ENCODE results near the gene TMEM87B.

Gene TMEM87B

DNA sequence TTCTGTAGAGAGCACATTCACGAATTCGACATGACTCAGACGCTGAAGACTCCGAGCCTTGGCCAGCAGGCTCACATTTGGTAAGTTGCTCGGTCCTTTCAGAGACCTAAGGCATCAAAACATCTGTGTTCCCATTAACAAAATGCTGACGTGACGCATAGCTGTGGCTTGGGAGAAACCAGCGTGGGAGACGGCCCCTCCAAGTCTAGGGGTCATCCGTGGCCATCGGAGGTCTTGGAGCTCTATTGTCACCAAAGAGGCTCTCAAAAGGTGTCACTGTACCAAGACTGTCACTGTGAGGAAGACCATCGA, 98.1 kb downstream of the TMEM87B start:
- no peak for DNase-seq

DNA sequence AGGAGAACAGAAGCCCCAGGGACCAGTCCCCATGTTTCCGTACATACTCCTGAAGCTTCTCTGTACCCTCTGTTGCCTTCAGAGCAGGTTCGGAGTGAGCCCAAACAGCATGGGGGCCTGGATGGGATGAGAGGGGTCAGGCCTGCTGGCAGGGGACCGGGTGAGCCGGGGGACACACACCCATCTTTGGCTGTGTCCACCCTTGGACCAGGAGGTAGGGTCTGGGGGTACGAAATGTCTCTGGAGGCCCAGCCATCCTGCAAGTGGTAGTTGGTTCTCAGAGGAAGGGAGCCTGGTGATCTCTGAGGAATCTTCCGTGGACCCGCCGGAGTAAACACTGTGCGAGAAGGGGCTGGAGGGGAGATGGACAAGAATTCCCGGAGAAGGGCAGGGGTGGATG, 98.4 kb downstream of the TMEM87B start:
- DNase-seq, result no peak

DNA sequence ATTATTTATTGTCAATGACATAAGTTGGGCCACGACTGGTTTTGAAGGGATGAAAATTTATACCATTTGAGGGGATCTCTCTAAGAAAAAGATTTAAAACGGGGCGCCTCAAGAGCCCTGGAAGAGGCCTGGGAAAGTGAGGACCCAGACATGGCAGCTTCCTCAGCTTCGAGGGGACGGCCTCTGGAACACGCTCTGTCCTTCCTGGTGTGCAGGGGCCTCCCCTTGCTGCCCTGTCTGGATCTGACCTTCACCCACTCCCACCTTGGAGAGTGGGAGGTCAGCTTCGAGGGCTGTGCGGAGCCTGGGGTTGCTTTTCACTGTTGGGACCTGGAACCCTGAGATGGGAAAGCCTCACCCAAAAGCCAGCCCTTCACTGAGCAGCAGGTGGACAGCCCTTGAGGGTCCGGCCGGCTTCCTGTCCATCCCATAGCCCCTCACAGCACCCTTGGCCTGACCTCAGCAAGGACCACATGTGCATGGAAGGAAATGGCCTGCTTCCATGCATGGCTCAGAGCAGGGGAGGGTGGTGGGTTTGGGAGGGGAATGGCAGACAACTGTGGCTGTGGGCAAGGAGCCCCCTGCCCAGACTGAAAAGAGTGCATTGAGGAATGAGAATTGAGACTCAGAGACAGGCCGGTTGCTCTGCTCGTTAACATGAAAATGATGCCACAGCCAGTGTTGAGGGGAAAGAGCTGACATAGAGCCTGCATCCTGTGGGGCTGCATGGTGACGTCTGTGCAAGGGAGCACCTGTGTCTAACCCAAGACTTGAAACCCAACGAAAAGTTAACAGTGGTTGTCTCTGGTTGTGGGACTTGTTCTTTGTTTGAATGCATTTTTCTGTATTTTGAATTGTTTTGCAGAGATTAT, 99.4 kb downstream of the TMEM87B start:
- DNase-seq, result no peak

DNA sequence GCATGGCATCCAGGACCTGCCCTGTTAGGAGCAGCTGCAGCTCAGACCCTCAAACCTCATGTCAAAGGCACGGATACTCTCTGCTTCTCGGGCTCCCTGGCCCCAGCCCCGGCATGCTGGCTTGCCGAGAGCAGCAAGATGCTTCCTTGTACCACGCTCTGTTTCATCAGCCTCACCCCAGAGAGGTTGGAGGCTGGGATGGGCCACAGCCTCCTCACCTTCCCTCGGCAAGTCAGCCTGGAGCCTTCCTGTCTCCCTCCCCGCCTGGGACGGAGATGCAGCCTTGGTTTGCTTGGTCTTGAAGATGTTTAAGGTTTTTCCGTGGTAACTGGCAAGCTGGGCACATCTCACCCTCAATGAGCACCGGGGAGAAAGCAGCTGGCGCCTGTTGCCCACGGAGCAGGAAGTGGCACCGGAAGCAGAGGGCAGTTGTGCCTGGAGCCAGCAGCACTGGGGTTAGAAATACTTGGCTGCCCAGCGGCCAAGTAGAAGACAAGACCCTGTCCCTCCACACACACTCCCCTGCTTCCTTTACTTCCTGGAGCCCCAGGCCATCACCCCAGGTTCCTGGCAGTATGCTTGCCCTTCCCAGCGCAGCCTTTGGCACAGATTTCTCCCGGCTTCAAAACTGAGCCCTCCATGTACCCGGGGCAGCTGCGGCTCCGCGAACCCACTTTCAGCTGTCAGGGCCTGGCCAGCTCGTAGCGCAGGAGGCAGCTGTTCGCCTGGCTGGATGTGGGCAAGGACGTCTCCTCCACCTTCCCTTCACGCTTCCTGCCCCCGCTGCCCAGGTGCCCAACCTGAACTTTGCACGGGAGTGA, 100.5 kb downstream of the TMEM87B start:
- no peak for DNase-seq

DNA sequence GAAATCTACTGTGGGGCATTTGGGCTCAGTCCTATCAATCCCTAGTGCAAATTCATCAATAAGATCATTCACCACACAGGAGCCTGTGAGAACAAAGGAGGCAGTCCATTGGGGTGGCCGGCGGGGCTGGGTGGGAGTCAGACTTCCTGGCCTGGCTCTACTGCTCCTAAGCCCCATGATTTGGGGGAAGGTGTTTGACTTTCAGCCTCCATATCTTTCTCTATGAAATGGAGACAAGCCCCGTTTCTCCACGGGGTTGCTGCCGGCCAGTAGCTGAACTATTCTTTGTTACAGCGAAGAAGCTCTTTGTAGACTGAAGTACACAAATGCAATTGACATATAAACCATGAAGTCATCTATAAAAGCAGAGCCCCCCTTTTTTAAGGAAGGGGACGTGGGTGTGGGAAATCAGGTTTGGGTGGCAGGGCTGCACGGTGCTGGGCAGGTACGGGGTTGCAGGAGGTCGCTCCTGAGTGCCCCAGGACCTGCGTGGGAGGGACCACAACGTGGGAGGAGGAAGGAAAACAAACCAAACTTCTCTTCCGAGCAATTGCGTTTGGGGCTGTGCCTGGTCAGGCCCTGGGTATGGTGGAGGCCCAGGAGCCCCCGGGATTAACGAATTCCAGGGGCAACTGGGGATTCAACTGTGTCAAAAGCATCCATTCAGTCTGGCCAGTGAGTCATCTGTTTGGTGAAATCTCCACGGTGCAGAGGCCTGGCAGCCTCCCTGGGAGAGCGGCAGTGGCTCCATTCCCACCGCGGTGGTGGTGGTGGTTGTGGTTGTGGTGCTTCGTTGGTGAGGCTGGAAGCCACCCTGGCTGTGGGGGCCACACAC, 101.3 kb downstream of the TMEM87B start:
- no peak for DNase-seq

DNA sequence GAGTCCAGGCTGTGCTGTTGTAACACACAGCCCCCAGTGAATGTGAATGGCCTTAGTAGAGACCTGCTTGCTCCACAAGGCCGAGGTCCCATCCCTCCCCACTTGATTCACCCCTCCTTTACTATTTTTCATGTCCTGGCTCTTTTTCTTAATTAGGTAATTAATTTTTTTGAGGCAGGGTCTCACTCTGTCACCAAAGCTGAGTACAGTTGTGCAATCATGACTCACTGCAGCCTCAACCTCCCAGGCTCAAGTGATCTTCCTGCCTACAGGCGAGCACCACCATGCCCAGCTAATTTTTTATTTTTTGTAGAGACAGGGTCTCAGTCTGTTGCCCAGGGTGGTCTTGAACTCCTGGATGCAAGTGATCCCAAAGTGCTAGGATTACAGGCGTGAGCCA, 102.4 kb downstream of the TMEM87B start:
- no peak for DNase-seq

DNA sequence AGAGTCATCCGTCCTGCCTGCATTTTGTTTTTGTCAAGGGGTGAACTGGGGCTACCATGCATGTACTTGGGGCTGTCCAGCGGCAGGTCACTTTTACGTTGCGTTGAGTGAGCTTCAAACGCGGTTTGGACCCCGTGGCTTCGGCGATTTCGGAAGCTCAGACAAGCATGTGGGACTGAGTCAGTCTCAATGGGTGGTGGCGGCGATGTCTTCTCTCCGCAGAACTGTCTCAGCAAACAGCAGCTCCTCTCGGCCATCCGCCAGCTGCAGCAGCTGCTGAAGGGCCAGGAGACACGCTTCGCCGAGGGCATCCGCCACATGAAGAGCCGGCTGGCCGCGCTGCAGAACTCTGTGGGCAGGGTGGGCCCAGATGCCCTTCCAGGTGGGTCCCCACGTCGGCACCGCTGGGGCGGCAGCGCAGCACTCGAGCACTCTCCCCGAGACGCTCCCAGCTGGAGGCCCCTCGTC, 104.4 kb downstream of the TMEM87B start:
- no peak for DNase-seq

DNA sequence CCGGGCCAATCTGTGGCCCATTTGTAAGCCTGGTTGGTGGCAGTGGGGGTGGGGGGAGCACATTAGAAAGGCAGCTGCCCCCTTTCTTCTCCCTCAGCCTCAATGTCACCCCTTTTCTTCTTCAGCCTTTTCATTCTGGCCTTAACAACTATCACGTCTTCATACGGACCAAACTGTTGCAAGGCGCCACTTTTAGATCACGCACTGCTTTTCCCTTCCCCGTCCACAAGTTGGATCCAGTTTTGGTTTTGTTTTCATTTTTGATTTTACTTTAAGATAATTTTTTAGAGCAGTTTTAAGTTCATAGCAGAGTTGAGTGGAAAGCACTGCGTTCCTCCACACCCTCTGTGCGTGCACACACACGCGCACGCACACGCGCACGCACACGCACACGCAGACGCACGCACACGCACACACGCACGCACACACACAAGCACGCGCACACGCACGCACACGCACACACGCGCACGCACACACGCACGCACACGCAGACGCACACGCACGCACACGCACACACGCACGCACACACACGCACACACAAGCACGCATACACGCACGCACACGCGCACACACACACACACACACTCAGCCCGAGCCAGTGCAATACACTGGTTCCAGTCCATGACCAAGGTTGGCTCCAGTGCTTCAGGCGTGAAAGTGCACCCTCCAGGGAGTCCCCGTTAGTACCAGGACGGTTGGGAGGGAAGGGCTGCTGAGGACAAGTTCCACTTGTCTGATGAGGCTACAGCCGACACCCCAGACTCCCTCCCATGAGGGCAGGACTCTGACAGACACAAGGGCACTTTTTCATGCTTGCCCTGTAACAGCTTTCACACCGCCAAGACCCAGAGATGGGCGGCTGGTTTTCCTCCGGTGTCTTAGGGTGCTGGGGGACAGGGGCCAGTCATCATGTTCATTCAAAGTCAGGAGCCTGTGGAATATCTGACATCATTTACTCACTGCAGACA, 105.5 kb downstream of the TMEM87B start:
- DNase-seq, result no peak

DNA sequence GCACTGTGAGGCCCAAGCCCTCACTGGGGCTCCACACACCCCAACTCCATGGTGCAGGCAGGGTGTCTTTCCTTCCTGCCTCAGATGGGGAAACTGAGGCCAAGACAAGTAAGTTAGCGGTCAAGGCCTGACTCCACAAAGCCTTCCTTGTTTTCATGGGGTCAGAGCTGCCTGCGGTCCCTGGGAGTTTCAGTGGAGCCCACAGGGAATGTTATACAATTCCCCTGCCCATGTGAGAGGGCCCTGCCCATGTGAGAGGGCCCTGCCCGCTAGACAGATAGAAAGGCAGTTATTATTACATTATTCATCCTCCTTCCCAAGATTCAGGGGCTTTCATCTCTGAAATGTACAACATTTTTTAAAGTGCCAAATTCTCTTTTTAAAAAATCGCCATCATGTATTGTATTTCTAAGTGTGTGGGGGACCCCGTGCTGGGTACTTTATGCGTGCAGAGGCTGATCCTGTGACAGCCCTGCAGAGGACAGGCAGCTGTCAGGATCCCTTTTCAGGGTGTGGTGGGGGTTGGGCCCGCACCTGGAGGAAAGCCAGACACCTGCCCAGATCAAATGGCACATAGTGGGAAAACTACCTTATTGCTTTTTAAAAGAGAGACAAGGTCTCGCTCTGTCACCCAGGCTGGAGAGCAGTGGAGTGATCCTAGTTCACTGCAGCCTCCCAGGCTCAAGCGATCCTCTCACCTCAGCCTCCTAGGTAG, 106.5 kb downstream of the TMEM87B start:
- peak; percentile 9 for DNase-seq

DNA sequence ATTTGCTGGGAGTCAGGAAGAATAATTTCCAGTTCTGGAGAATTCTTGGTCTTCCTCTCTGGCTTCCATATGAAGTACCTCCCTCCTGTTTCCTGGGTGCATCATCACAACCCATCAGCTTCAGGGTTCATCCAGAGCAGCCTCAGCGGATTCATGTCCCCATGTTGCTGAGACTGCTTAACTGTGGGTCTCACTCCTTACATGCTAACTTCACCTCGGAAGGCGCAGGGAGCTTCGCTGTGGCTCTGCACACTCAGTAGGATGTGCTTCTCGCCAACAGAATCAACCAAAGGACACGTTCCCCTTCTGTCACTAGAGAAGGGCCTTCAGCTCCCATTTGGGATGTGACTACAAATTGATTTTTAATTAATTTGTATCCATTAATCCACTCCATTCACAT, 107.3 kb downstream of the TMEM87B start:
- DNase-seq, result no peak

DNA sequence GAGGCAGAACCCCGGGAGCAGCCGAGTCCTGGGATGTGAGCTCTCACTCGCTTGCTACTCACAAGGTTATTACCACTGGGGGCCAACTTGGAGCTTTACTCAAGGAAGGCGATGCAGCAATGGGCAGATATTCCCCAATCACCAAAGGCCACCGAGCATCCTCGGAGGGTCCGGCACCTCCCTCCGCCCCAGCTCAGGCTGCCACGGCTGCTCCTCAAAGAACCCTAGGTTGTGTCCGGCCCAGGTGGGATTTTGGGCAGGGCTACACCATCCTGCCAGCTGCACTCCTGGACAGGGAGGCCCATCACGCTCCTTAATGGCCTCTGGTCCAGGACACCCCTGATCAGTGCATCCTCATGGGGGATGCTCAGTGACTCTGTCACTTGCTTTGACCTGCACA, 107.9 kb downstream of the TMEM87B start:
- no peak for DNase-seq

DNA sequence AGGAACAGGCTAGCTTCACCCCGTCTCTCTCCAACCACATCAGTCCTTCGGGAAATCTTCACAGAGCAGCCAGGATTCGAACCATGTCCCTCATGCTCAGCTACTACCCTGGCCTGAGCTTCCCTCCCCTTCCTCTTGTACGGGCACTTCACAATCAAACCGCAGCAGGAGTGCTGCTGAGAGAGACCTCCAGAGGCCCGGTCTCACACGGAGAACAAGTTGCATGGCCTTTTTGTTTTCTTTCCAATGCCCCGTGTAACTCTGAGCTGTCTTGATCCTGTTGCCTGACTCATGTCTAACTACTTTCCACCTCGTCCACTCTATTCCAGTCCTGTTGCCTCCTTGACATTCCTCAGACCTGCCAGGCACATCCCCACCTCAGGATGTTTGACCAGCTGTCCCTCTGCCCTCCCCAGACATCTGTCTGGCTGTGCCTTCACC, 108.5 kb downstream of the TMEM87B start:
- no peak for DNase-seq

DNA sequence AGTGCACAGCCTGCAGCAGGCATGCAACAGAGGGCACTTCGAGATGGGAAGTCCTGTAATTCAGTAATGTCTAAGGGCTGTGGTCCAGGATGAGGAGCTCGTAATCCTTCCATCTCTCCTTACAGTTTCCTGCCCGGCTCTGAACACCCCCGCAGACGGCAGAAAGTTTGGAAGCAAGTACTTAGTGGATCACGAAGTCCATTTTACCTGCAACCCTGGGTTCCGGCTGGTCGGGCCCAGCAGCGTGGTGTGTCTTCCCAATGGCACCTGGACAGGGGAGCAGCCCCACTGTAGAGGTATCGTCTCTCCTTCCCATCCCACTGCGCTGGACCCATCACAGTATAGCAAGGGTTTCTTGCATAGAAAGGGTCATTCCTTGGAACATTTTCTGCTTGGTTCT, 109.8 kb downstream of the TMEM87B start:
- DNase-seq, result no peak

DNA sequence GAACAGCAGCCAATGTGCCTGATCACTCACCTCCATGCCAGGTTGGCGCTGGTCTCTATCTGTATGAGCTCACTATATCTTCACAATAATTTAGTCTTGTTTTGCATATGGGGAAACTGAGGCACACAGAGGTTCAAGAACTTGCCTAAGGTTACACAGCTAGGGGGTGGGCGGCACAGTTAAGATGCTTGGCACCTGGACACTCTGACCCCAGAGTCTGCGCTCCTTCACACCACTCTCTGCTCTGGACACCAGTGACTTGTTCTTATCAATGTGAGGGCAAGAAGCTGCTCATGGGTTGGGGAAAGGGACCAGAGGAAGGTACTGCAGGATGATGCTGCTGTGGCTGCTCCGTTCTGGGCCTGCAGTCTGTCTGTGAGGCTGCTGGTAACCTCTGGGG, 110.2 kb downstream of the TMEM87B start:
- DNase-seq, result no peak

DNA sequence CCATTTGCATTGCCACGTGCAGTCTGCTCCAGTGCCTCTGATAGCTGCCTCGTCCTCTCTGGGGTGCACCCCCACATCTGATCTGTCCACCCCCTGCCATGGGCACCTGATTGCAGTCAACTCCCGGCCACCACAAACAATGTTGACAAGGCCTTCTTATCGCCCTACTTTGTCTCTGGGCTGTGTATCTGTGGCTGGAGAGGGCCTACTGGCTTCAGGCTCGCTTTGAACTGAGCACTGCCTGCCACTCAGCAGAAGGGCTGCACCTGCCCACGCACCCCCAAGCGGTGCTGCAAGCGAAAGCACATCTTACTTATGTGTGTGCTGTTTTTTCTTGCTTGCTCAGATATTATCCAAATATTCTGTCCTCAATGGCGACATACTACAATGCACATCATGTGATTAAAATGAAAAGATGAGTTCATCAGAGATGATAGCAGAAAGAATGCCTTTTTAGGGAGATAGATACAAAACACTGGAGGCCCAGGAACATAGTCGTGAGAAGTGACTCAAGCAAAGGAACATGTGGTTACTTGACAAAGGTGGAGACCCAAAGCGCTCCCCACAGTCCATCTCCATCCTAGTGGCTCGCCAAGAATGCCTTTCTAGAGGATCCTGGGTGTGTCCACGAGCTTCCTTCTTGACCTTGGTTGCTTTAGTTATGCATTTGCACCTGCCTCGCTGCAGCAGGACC, 111.9 kb downstream of the TMEM87B start:
- DNase-seq, result no peak

DNA sequence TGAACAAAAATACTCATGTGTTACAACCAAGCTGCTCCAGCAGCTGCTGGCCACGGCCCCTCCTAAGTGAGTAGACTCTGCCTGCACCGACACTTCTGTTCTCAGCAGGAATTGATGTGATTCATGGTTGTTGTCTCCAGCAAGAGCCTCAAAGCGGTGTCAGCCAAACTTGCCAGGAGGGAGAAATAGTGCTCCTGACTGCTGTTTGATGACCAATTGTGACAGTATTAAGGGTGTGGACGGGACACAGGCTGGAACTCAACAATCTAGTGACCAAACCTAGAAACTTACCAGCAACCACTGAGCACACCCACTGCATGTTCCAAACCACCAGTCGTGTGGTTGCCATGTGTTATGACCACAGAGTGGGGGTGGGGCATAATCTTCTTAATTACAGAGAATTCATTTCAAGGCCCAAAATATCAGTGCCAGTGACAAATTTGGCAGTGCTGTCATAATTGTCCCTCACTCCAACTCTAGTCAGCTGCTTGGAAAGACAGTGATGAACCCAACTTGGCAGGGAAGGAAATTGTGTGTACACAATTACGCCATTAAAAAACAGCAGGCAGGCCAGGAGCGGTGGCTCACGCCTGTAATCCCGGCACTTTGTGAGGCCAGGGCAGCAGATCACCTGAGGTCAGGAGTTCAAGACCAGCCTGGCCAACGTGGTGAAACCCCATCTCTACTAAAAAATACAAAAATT, 113.5 kb downstream of the TMEM87B start:
- DNase-seq, result no peak

All from NCI-H1092 treated with DMSO at 0.1 percent for 48 hours (cell line).